Inferior parietal cortex (tissue), 1 donor: Measurements from ENCODE around the gene RAVER1.

Source experiments
- DNase-seq: peaks from one replicate; pipeline ENCODE4 v3.0.0-alpha.2; 2016; ENCODE audit errors: extremely low spot score

The RAVER1 gene

DNA sequence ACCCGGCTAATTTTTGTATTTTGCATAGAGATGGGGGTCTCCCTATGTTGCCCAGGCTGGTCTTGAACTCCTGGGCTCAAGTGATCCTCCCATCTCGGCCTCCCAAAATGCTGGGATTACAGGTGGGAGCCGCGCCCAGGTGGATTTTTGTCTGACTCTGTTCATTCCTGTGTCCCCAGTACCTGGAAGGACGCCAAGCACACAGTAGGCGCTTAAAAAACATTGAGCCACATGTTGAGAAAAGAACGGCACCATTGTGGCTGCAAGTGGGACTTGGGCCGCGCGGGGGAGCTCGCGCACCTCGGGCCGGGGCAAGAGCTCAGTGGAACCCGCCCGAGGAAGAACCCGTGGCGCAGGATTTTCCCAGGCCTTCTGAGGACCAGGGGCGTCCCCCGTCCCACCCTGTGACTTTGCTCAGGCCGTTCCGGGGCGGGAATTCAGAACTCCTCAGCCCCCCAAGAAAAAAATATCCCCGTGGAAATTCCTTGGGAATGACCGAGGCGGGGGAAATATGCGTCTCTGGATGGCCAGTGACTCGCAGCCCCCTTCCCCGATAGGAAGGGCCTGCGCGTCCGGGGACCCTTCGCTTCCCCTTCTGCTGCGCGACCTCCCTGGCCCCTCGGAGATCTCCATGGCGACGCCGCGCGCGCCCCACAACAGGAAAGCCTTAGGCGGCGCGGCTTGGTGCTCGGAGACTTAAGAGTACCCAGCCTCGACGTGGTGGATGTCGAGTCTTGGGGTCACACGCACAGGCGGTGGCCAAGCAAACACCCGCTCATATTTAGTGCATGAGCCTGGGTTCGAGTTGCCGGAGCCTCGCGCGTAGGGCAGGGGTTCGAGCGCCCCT, 63.8 kb downstream of the RAVER1 start:
- peak; percentile 69 for DNase-seq

DNA sequence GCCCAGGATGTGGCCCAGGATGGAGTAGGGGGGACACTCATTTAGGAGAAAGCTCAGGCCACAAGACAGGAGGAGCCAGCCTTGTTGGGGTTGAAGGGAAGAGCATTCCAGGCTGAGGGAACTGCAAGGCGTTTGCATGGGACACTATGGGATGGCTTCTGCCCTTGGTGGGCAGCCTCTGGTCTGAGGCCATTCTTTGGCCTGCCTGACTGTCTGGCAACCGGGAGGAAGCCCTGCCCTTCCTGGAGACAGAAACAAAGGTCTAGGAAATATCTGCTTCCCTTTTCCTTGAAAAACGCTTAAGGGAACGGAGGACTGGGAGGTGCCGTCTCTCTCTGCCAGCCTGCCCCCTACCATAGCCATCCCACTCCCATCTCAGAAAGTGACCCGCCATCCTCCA, 65.3 kb downstream of the RAVER1 start:
- no peak for DNase-seq

- no peak for DNase-seq
Measured at GRCh38 chr19:10266706-10267105, 66.6 kb downstream of the RAVER1 start.
